Measurements from ENCODE around the gene UBAC2.

Gene UBAC2

GRCh38 chr13:99366075-99366987 lies 165.7 kb downstream of the UBAC2 start:
- no peak for DNase-seq

- DNase-seq, result no peak
Observed at GRCh38 chr13:99367106-99367616, 166.5 kb downstream of the UBAC2 start.

DNA sequence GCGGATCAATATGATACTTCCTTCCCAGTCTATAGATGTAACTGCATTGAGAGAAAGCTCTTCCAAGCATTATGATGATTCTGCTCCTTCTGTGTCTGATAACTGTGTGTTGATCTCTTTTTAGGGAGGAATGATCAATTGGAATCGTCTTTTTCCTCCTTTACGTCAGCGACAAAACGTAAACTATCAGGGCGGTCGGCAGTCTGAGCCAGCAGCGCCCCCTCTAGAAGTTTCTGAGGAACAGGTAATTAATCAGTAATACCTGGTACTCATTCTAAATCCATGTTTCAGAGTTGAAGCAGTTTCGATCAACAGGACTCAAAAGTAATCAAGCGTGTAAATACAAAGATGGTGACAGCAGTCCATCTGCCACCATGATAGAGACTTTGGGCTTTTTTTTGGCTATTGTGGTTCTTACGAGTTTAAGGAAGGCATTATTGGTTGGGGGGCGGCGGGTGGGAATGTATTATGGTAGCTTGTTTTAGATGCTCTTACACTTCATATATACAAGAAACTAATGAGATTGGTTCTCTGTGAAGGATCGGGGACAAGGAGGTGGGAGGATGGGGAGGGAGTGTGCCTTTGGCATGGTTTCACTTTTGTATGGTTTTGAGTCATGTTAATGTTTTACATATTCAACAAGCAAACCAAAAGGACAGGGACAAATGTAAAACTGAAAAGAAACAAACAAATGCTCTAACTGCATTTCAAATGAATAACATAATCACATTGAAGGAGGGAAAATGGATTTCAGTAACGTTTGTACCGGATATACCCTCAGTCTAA lies 167.2 kb downstream of the UBAC2 start:
- no peak for DNase-seq

DNA sequence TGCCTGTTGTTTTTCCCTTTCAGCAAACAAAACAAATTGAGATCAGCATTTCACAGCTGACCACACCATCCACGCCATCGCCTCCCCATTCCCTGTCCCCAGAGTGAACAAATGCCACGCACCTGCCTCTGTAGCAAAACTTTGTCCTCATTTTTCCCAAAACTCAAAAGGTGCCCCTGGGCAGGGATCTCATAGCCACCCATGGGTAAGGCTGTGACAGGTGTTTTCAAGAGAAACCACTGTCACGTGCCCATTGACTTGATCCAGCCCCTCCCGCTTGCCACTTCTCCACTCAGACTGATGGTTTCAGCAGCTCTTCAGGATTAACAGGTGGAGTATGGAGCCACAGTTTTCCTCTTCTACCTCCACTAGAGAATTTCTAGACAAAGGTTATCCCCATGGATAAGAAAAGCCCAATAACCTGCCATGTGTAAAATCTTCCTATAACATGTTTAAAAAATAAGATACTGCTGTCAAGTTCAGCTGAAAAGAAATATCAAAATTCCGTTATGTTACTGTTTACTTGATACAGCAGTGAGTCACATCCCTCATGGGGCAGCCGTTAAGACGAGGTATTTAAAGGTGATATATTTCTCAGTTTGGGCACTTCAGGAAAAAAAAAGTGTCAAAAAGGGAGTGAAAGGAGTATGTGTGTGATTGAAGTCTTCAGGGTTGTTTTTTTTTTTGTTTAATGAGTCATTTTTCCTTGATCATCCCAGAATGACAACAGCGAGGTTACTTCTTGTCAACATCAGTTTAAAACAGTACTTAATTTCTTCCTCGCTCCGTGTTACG lies 170.0 kb downstream of the UBAC2 start:
- no peak for DNase-seq

DNA sequence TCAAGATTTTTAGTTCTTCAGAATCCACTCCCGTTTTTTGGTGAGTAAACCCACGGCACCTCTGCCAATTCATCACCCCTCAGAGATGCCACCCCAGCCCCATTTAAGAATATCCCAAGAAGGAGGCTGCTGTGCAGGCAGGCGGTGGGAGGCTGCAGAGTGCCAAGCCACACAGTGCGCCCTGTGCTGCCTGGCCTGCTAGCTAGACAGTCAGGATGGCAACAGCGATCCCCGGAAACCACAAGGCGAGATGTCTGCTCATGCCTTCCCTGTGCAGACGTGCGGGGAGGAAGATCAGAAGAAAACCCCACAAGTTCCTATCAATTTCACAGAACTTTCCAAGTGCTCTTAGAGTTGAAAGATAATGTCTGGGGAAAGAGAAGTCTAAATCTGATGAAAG lies 171.3 kb downstream of the UBAC2 start:
- no peak for DNase-seq

DNA sequence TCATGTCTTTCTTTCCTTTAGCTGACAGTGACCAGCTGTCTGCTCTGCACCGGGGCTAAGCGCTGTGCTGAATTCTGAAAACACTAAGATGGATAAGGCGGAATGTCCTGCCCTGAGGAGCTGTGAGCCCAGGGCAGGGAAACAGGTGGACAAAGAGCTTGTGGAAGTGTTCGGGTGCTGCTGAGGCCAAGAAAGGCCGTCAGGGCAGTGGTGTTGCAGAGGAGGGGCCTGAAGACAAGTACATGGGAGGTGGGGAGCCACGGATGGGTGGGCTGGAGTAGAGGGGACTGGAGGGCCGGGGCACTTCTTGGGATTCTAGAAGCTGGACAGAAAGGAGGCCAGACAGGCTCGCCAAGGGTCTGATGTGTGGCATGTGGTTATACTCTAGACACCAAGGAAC lies 172.8 kb downstream of the UBAC2 start:
- DNase-seq, result no peak

DNA sequence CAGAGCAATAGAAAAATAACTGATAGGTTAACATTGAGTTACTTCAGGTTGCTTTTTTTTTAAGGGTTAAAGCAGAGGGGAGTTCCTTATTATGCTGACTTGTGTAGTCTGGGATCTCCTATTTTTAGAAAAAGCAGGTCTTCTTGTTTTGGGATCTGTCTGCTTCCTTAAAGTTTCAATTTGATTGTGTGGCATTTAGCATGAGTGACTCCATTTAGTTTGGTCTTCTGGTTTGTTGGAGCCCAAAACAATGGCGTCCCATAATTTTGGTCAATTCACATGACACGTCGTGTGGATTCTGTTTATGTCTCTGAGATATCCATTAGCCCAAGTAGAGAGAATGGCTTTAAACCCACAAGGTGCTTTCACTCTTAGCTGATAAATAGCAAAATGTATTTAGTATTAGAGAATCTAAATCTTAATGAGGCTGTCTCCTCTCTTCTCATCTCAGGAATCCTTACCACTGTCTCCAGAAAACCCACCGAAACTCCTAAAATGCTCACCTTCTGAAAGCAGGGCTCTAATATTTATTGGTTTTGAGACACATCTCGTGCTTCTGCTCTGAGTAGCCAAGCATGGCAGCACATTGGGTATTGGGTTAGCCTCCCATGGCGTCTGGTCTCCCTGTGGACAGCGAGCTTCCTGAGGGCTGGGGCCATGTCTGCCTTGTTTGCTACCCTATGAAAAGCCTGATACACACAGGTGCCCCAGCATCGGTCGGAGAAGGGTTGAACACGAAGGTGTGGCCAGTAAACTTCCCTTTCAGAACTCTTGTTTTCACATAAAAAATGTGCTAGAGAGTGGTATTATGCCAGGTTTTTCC lies 173.7 kb downstream of the UBAC2 start:
- no peak for DNase-seq

DNA sequence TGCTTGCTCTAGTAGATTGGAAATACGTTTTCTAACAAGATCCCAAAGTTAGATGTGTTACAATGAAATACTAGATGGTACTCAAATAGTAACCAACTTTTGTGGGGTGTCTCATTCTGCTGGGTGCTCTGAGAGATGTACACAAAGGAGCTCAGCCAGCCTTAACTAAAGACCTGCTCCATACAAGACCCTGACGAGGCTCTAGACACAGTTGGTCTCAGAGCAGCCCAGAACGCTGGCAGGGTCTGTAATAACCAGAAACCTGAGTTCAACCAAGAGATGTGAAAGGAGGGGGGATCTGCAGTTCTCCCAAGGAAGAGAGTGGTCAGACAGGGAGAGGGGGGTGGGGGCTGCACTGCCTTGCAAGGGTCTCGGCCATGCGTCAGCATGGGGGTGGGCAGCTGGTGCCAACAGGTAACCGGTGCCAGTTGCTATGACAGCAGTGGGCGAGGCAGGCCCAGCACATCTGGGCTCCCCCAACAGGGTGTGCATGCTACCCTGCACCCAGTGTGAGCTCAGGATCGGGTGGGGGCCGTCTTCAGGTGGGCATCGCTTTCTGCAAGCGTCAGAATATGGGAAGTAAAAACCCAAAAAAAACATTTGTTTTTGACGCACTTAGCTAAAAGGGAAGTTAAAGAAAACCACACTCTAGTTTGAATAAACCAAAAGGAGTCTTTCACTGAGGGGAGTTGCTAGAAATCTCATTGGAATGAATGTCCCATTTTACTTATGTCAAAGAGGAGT lies 174.5 kb downstream of the UBAC2 start:
- DNase-seq, result no peak

DNA sequence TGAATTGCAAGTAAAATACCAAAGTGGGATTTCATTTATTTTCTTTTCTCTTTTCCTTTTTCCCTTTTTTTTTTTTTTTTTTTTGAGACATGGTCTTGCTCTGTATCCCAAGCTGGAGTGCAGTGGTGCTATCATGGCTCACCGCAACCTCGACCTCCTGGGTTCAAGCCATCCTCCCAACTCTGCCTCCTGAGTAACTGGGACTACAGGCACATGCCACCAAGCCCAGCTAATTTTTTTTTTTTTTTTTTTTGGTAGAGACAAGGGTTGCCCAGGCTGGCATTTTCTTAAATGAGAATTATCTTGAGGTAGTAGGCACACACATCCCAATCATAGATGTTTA lies 175.1 kb downstream of the UBAC2 start:
- DNase-seq, result no peak

DNA sequence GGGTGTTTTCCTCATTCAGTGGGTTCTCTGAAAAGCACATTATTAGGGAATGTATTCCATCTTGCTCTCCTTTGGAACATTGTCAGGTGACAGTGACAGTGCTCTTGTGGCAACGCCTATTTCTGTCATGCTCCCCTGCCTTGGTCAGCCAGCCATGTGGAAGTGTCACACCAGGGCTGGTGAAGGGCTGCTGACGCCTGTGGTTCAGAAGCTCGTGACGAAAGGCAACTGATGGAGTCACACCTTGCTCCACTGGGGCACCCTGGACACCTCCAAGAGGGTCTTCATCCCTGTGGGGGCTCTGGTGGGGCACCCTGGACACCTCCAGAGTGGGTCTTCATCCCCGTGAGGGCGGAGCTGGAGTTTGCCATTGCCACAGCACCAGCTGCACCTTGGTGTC lies 175.5 kb downstream of the UBAC2 start:
- no peak for DNase-seq

DNA sequence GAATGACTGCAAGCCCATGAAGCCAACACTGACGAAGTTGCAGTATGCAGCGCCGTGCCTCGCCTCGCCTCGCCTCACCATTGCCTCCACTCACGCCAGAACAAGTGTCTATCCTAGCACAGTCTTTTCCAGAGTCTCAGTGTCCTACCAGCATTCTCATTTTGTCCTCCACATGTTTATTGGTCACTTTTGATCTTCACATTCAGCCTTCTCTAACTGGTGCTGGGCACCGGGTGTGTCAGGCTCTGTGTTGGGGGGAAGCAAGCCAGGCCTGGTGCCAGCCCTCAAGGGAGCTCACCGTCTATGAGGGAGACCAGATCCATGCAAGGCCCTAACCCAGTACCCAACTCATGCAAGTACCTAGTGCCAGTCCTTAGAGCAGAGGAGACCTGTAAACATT lies 176.3 kb downstream of the UBAC2 start:
- DNase-seq, result no peak

GRCh38 chr13:99377641-99378040 lies 177.0 kb downstream of the UBAC2 start:
- no peak for DNase-seq

DNA sequence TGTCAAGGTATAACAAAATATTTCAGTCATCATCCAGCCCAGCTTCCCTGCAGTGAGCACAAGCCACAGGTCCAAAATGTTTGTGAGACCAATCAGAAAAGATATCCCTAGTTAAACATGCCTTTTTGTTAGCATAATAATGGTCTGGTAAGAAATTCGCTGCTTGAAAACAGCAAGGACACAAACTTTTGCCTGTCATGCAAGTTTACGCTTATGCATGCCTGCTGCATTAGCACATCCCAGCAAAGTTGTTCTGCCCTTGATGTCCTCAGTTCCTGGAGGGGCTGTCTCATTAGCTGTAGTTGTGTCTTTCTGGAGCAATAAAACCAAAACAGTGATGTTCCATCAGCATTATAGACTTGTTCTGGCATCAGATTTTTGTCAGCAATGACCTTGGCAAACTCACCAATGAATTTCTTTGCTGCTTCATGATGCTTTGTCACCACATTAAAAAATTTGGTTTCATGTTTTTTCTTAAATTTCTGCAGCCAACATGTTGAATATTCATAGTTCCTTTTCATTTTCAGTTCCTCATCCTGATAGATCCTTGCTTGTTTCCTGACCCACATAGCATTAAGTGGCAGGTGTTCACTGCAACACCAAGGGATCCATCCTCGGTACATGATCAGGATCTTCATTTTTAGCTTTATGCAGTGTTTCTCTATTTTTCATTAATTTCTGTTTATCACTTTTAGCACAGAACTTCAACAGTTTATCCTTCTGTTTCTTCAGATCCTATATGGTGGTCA lies 178.5 kb downstream of the UBAC2 start:
- DNase-seq, result no peak

GRCh38 chr13:99379856-99380801 lies 179.5 kb downstream of the UBAC2 start:
- DNase-seq, result no peak

GRCh38 chr13:99380921-99381645 lies 180.4 kb downstream of the UBAC2 start:
- DNase-seq, result no peak

DNA sequence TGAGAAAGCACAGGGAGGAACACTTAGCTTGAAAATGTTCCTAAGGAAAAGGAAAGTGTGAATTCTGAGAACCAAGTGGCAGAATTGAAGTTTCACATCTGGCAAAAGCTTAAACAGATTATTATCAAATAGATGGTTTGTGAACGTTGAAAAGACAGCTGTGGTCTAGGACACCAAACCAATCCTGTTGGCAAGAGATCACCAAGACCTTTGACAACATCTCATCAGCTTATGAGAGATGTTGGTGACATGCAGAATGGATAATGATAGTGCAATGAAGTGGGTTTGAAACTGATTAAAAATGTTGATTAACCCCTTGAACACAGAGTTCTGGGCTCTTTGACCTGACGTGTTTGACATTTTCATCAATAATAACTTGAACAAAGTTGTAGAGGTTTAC lies 181.1 kb downstream of the UBAC2 start:
- DNase-seq, result no peak

GRCh38 chr13:99382428-99383133 lies 181.9 kb downstream of the UBAC2 start:
- no peak for DNase-seq

DNA sequence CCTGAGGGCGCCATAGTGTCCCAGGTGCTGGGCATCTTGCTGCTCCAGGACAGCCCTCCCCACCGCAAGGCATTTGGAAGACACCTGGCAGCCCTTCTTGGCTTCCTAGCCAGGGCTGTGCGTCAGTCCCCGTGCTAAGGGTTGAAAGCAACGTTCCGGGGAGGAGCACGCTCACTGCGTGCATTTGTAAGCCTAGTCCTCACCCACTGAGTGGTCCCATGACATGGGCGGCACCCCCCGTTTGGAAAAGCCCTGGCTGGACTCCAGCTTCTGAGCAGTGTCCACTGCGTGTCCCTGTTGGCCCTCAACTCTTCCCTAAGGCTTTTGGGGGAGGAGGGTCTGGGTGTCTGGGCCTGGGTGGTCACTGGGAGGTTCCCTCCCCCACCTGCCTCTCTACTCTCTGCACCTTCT lies 182.9 kb downstream of the UBAC2 start:
- DNase-seq, result no peak

All from SHP77 treated with DMSO at 0.1 percent for 48 hours (cell line).